ENCODE results near the gene FAM89B.

FAM89B gene

GRCh38 chr11:65591939-65592857, 19.9 kb downstream of the FAM89B start:
- DNase-seq, result no peak

- DNase-seq, result no peak
Measured at GRCh38 chr11:65592858-65593517, 20.6 kb downstream of the FAM89B start.

- DNase-seq, result no peak
Measured at GRCh38 chr11:65593518-65594414, 21.4 kb downstream of the FAM89B start.

GRCh38 chr11:65595131-65595530, 22.8 kb downstream of the FAM89B start:
- no peak for DNase-seq

GRCh38 chr11:65595543-65596281, 23.4 kb downstream of the FAM89B start, which contains the start of gene KCNK7:
Gene KCNK7 (minus strand): TSS chr11:65595800. CDS start chr11:65595772, 28 bp downstream.
- DNase-seq, result no peak

GRCh38 chr11:65596520-65596919, 24.2 kb downstream of the FAM89B start:
- DNase-seq, result no peak

GRCh38 chr11:65598258-65598699, 25.9 kb downstream of the FAM89B start:
- no peak for DNase-seq

GRCh38 chr11:65599216-65599954, 27.0 kb downstream of the FAM89B start:
- DNase-seq, result no peak

GRCh38 chr11:65599955-65600246, 27.6 kb downstream of the FAM89B start:
- DNase-seq, result no peak

- DNase-seq, result peak; percentile 25
Measured at GRCh38 chr11:65604258-65604657, 31.9 kb downstream of the FAM89B start.

GRCh38 chr11:65606876-65607613, 34.7 kb downstream of the FAM89B start:
- DNase-seq, result no peak

GRCh38 chr11:65607614-65608426, 35.5 kb downstream of the FAM89B start:
- DNase-seq, result no peak

GRCh38 chr11:65609229-65609628, 36.9 kb downstream of the FAM89B start:
- DNase-seq, result no peak

- DNase-seq, result no peak
Measured at GRCh38 chr11:65609665-65610064, 37.3 kb downstream of the FAM89B start.

GRCh38 chr11:65610404-65610803, 38.1 kb downstream of the FAM89B start:
- DNase-seq, result no peak

GRCh38 chr11:65611028-65611757, 38.9 kb downstream of the FAM89B start:
- DNase-seq, result no peak

GRCh38 chr11:65611758-65612603, 39.6 kb downstream of the FAM89B start:
- no peak for DNase-seq

GRCh38 chr11:65612691-65613090, 40.4 kb downstream of the FAM89B start:
- DNase-seq, result no peak

All from DMS 273 treated with DMSO at 0.1 percent for 48 hours (cell line).